MCF 10A (cell line): Measurements from ENCODE around the gene CRYBB3. TPM values are rescaled to one million over a fixed set of nuclear protein-coding genes. Genes with fewer than 3 reads are reported as not detected.
"Not testable (repeated sequence)": the region's sequence is repeated elsewhere in the genome, so short reads cannot be mapped to it uniquely, and the experiment has no call there.

Experiments
- BruUV-seq: library from RNA; stranded (reverse); fragments of 400-500 nt; replicated peaks from 2 replicates; lab custom pipeline; 2021; lab: Mats Ljungman, UMichigan
- CTCF ChIA-PET: fragments of 300-600 bp; sonication (Branson Sonifier 250); formaldehyde crosslinking; extraction: SDS; loops from one replicate; lab custom pipeline; 2021; ENCODE audit warnings: antibody characterized with exemption, inconsistent platforms; lab: Yijun Ruan, JAX
- POLR2A ChIA-PET: fragments of 300-600, 350-650 bp; sonication (Branson Sonifier 250); formaldehyde crosslinking; extraction: SDS; loops from one replicate; lab custom pipeline; 2020; ENCODE audit warnings: antibody characterized with exemption, inconsistent platforms; lab: Yijun Ruan, JAX
- DNase-seq: peaks from one replicate; pipeline ENCODE4 v3.0.0-alpha.2; 2018; ENCODE audit not compliant: unreplicated experiment
- H3K27ac Mint-ChIP-seq: one replicate; pipeline ENCODE4 v1.8.0; 2022; ENCODE audit warnings: mild to moderate bottlenecking, low read depth, mixed read lengths; ENCODE audit not compliant: unreplicated experiment
- H3K27me3 Mint-ChIP-seq: one replicate; pipeline ENCODE4 v1.8.0; 2022; ENCODE audit warnings: mixed read lengths; ENCODE audit not compliant: insufficient read depth, unreplicated experiment
- H3K36me3 Mint-ChIP-seq: one replicate; pipeline ENCODE4 v1.8.0; 2022; ENCODE audit warnings: mild to moderate bottlenecking, moderate library complexity, mixed read lengths; ENCODE audit not compliant: insufficient read depth, unreplicated experiment
- H3K4me1 Mint-ChIP-seq: one replicate; pipeline ENCODE4 v1.8.0; 2022; ENCODE audit warnings: mixed read lengths; ENCODE audit not compliant: insufficient read depth, unreplicated experiment
- H3K4me3 Mint-ChIP-seq: one replicate; pipeline ENCODE4 v1.8.0; 2022; ENCODE audit warnings: mild to moderate bottlenecking, moderate library complexity, mixed read lengths; ENCODE audit not compliant: unreplicated experiment
- H3K9me3 Mint-ChIP-seq: one replicate; pipeline ENCODE4 v1.8.0; 2022; ENCODE audit warnings: mixed read lengths; ENCODE audit not compliant: unreplicated experiment
- CTCF ChIP-seq: fragments of 200-600 bp; IDR thresholded peaks from one replicate; pipeline ENCODE4 v1.8.0; 2022; ENCODE audit warnings: antibody characterized with exemption, mild to moderate bottlenecking; ENCODE audit not compliant: unreplicated experiment
- intact Hi-C: fragments of 100-400 bp; cut with micrococcal nuclease; formaldehyde crosslinking; loops from 2 replicates; pipeline ENCODE4 v1.14.1; 2022
- total RNA-seq: library from RNA; stranded (reverse); gene quantifications from 2 replicates; pipeline ENCODE4 v1.2.3, GENCODE V29; 2022

Gene CRYBB3
- total RNA-seq, 1 experiment from 2014 or later: 0.61 TPM

GRCh38 chr22:25219948-25220442 lies 20.3 kb downstream of the CRYBB3 start:
- no TSS peak for BruUV-seq
- H3K27me3 Mint-ChIP-seq: no peaks in the 10 kb centered on the region

GRCh38 chr22:25221790-25222189 lies 22.1 kb downstream of the CRYBB3 start:
- ChIA-PET POLR2A (no interaction called here), CTCF (no interaction called here)
- TF ChIP-seq CTCF: no peak
- no peak for DNase-seq
- Mint-ChIP-seq H3K27ac (no peak overlapping the region), H3K4me3 (no peak overlapping the region), H3K36me3 (peaks cover 4% of the 10 kb centered on the region), H3K4me1 (no peaks in the 10 kb centered on the region), H3K9me3 (no peaks in the 10 kb centered on the region), H3K27me3 (no peaks in the 10 kb centered on the region)
- intact Hi-C loops: no loop called here
- BruUV-seq: no TSS peak

More at GRCh38 chr22:25219948-25220442, 20.3 kb downstream of the CRYBB3 start:
- POLR2A ChIA-PET: no interaction called here
- DNase-seq: peak; percentile 39
- Mint-ChIP-seq H3K9me3 (no peaks in the 10 kb centered on the region), H3K36me3 (peaks cover 4% of the 10 kb centered on the region), H3K4me1 (no peaks in the 10 kb centered on the region), H3K4me3 (no peak overlapping the region), H3K27ac (no peak overlapping the region)
- CTCF ChIA-PET: interaction anchor here (0.5 to 1.7 kb wide), 3 partner anchors 16 to 824 kb away, joined by 3 to 4 read pairs (median 3); no protein-coding TSS in a partner anchor
- intact Hi-C loops: no loop called here
- TF ChIP-seq CTCF: no peak

GRCh38 chr22:25223269-25223850 lies 23.7 kb downstream of the CRYBB3 start:
- TF ChIP-seq CTCF: no peak
- intact Hi-C loops: no loop called here
- no peak overlapping the region for H3K27ac Mint-ChIP-seq
- H3K27me3 Mint-ChIP-seq: no peaks in the 10 kb centered on the region
- no peak for DNase-seq
- no peaks in the 10 kb centered on the region for H3K36me3 Mint-ChIP-seq
- BruUV-seq: no TSS peak
- no peaks in the 10 kb centered on the region for H3K9me3 Mint-ChIP-seq
- POLR2A ChIA-PET: no interaction called here
- no peaks in the 10 kb centered on the region for H3K4me1 Mint-ChIP-seq
- CTCF ChIA-PET: interaction anchor here (0.6 to 0.7 kb wide), 3 partner anchors 21 to 374 kb away, joined by 3 to 4 read pairs (median 3); no protein-coding TSS in a partner anchor
- H3K4me3 Mint-ChIP-seq: no peak overlapping the region

GRCh38 chr22:25228822-25229221 lies 29.2 kb downstream of the CRYBB3 start:
- Mint-ChIP-seq H3K27me3 (no peaks in the 10 kb centered on the region), H3K9me3 (no peaks in the 10 kb centered on the region), H3K27ac (no peak overlapping the region), H3K4me1 (no peaks in the 10 kb centered on the region), H3K36me3 (no peaks in the 10 kb centered on the region), H3K4me3 (no peak overlapping the region)
- ChIA-PET CTCF (no interaction called here), POLR2A (no interaction called here)
- DNase-seq: no peak
- no TSS peak for BruUV-seq
- intact Hi-C loops: no loop called here
- TF ChIP-seq CTCF: no peak

GRCh38 chr22:25230760-25231159 lies 31.1 kb downstream of the CRYBB3 start:
- DNase-seq, H3K27me3 Mint-ChIP-seq, H3K27ac Mint-ChIP-seq, POLR2A ChIA-PET, H3K4me3 Mint-ChIP-seq, H3K9me3 Mint-ChIP-seq, CTCF ChIA-PET, BruUV-seq, H3K4me1 Mint-ChIP-seq, H3K36me3 Mint-ChIP-seq: not testable (repeated sequence)
- intact Hi-C loops: loop anchor here (10.0 kb wide), 1 partner anchor 104 kb away; no protein-coding TSS in a partner anchor
